ENCODE data around the gene GRIN3A.
A peak's percentile ranks its signal among the peaks of the same experiment; 100 is the strongest.
"Not testable (repeated sequence)": the region's sequence is repeated elsewhere in the genome, so short reads cannot be mapped to it uniquely, and the experiment has no call there.

GRIN3A gene

GRCh38 chr9:101631892-101632291 is 106.6 kb downstream of the GRIN3A start:
- DNase-seq = no peak

GRCh38 chr9:101629636-101630035 is 108.8 kb downstream of the GRIN3A start:
- no peak for DNase-seq

- DNase-seq = no peak
These were observed 110.3 kb downstream of the GRIN3A start for GRCh38 chr9:101628173-101628572.

- no peak for DNase-seq
These were observed 112.2 kb downstream of the GRIN3A start for GRCh38 chr9:101626295-101626694.

- no peak for DNase-seq
These were observed 112.6 kb downstream of the GRIN3A start for GRCh38 chr9:101625876-101626275.

GRCh38 chr9:101620452-101620851 is 118.0 kb downstream of the GRIN3A start:
- no peak for DNase-seq

- no peak for DNase-seq
These were observed 119.7 kb downstream of the GRIN3A start for GRCh38 chr9:101618698-101619097.

GRCh38 chr9:101605547-101605946 is 132.9 kb downstream of the GRIN3A start:
- no peak for DNase-seq

- DNase-seq = no peak
These were observed 134.2 kb downstream of the GRIN3A start for GRCh38 chr9:101604296-101604695.

- DNase-seq = peak; percentile 19
These were observed 136.3 kb downstream of the GRIN3A start for GRCh38 chr9:101601904-101602765.

- no peak for DNase-seq
These were observed 143.7 kb downstream of the GRIN3A start, which contains the start of gene PPP3R2 for GRCh38 chr9:101594796-101595195. Gene PPP3R2, minus strand, starts transcription at chr9:101594969. Its CDS starts 48 bp downstream, at chr9:101594921.

- DNase-seq = no peak
These were observed 145.1 kb downstream of the GRIN3A start for GRCh38 chr9:101593345-101593744.

- no peak for DNase-seq
These were observed 145.7 kb downstream of the GRIN3A start for GRCh38 chr9:101592788-101593187.

- no peak for DNase-seq
These were observed 146.5 kb downstream of the GRIN3A start for GRCh38 chr9:101591787-101592446.

GRCh38 chr9:101590901-101591300 is 147.5 kb downstream of the GRIN3A start:
- DNase-seq = no peak

- not testable (repeated sequence) for DNase-seq
These were observed 148.4 kb downstream of the GRIN3A start for GRCh38 chr9:101590074-101590473.

- DNase-seq = no peak
These were observed 151.0 kb downstream of the GRIN3A start for GRCh38 chr9:101587332-101588043.

- no peak for DNase-seq
These were observed 151.8 kb downstream of the GRIN3A start for GRCh38 chr9:101586651-101587050.

- no peak for DNase-seq
These were observed 152.7 kb downstream of the GRIN3A start for GRCh38 chr9:101585740-101586139.

GRCh38 chr9:101582553-101582952 is 155.9 kb downstream of the GRIN3A start:
- no peak for DNase-seq

- DNase-seq = no peak
These were observed 158.5 kb downstream of the GRIN3A start for GRCh38 chr9:101579711-101580545.

- no peak for DNase-seq
These were observed 160.1 kb downstream of the GRIN3A start for GRCh38 chr9:101578378-101578777.

All from NCI-H2081 treated with DMSO at 0.1 percent for 48 hours (cell line).